ENCODE results near the gene TREX2. TPM values are rescaled to one million over a fixed set of nuclear protein-coding genes. Genes with fewer than 3 reads are reported as not detected.

Gene TREX2
- total RNA-seq, 1 experiment from 2014 or later = 1.1 TPM

GRCh38 chrX:153411988-153412574 lies 33.8 kb downstream of the TREX2 start:
- H4K8ac ChIP-seq (replicated peaks; ENCODE audit: insufficient read length, low read depth, low read length) = no peak overlapping the region
- peaks cover 7 to 15% of the 10 kb centered on the region in 2 experiments for H3K4me1 Mint-ChIP-seq
- no peak overlapping the region for H3K56ac ChIP-seq (ENCODE audit: insufficient read length, low read depth, low read length)
- no peak overlapping the region for H3T11ph ChIP-seq (ENCODE audit: low read length)
- TF ChIP-seq, protein P1, sequence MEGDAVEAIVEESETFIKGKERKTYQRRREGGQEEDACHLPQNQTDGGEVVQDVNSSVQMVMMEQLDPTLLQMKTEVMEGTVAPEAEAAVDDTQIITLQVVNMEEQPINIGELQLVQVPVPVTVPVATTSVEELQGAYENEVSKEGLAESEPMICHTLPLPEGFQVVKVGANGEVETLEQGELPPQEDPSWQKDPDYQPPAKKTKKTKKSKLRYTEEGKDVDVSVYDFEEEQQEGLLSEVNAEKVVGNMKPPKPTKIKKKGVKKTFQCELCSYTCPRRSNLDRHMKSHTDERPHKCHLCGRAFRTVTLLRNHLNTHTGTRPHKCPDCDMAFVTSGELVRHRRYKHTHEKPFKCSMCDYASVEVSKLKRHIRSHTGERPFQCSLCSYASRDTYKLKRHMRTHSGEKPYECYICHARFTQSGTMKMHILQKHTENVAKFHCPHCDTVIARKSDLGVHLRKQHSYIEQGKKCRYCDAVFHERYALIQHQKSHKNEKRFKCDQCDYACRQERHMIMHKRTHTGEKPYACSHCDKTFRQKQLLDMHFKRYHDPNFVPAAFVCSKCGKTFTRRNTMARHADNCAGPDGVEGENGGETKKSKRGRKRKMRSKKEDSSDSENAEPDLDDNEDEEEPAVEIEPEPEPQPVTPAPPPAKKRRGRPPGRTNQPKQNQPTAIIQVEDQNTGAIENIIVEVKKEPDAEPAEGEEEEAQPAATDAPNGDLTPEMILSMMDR (conservative IDR thresholded peaks at IDR 0.05) = no peak
- no peak overlapping the region for H4K5ac ChIP-seq (ENCODE audit: insufficient read length, low read depth, low read length)
- no peak overlapping the region for H2BK12ac ChIP-seq (ENCODE audit: insufficient read length, low read depth, low read length)
- peaks cover 32% of the 10 kb centered on the region for H3K27me3 Mint-ChIP-seq (ENCODE audit: low read depth)
- WGBS (ENCODE audit: extremely low coverage, insufficient read length, low lambda C conversion rate) = no CpG with 5 or more reads among the region's 17 CpGs
- peak overlapping the region; percentile 41 to 56; a peak in 3 of 5 replicates for H3K4me3 Mint-ChIP-seq
- no peak overlapping the region for H2AK5ac ChIP-seq (ENCODE audit: insufficient read length, low read length)
- DNase-seq = no peak
- H3K27ac ChIP-seq (ENCODE audit: insufficient read length, low read depth, low read length) = no peak overlapping the region
- H3K27ac Mint-ChIP-seq = no peak overlapping the region
- H2BK15ac ChIP-seq (ENCODE audit: low read depth, low read length) = no peak overlapping the region
- H3K18ac ChIP-seq (ENCODE audit: insufficient read length, low read depth, low read length) = no peak overlapping the region
- H2AFZ ChIP-seq (ENCODE audit: low read length) = no peak overlapping the region
- peaks cover 22% of the 10 kb centered on the region for H3K9me3 ChIP-seq (ENCODE audit: control insufficient read depth, low read depth, low read length)
- peaks cover 66 to 79% of the 10 kb centered on the region in 2 experiments for H3K9me3 Mint-ChIP-seq
- peak overlapping the region; percentile 46 for H3K4me2 ChIP-seq (ENCODE audit: insufficient read depth, insufficient read length, low read length)
- no peak overlapping the region for H3K9ac ChIP-seq (ENCODE audit: extremely low read depth, insufficient read length, low read length)
- no peak overlapping the region for H3K4ac ChIP-seq (ENCODE audit: low read depth, low read length)
- no peaks in the 10 kb centered on the region for H3K4me1 ChIP-seq (ENCODE audit: insufficient read depth, low read length)
- H3K23me2 ChIP-seq (ENCODE audit: insufficient read length, low read depth, low read length, poor library complexity, severe bottlenecking) = no peaks in the 10 kb centered on the region
- no peak overlapping the region for H2BK5ac ChIP-seq (ENCODE audit: insufficient read length, low read length)
- no peaks in the 10 kb centered on the region for H3K79me2 ChIP-seq (ENCODE audit: insufficient read depth, low read length)
- no peak overlapping the region for H2BK20ac ChIP-seq (ENCODE audit: low read depth, low read length, poor library complexity, severe bottlenecking)
- H3K36me3 Mint-ChIP-seq (ENCODE audit: insufficient read depth in 1 of 3, low read depth in 3 of 3) = peaks cover 5 to 10% (median 8%) of the 10 kb centered on the region in 3 experiments; a peak in 4 of 7 replicates
- peaks cover 7% of the 10 kb centered on the region; the same call in 1 of the 2 replicates for H3K27me3 ChIP-seq (ENCODE audit: insufficient read depth, low read length)
- no peak overlapping the region for H3K23ac ChIP-seq (ENCODE audit: insufficient read length, low read depth, low read length)
- no peak overlapping the region for H2BK120ac ChIP-seq (ENCODE audit: low read depth, low read length, poor library complexity, severe bottlenecking)
- no peak overlapping the region for H4K91ac ChIP-seq (ENCODE audit: insufficient read length, low read depth, low read length)
- H3K79me1 ChIP-seq (ENCODE audit: insufficient read depth, low read depth, low read length, poor library complexity, severe bottlenecking) = no peaks in the 10 kb centered on the region
- no peak overlapping the region; the same call in 1 of the 2 replicates for H3K14ac ChIP-seq (ENCODE audit: insufficient read depth, low read length)
- no peaks in the 10 kb centered on the region for H4K20me1 ChIP-seq (ENCODE audit: control insufficient read depth, insufficient read depth, insufficient read length)

All from H9 (cell line).